IgD-negative memory B cell (primary cell): ENCODE measurements around the gene NAT9. TPM values are rescaled to one million over a fixed set of nuclear protein-coding genes. Genes with fewer than 3 reads are reported as not detected.

Source experiments
- H3K27ac Mint-ChIP-seq, 3 donors: one replicate each; pipeline ENCODE4 v1.8.0; 2020 to 2022; ENCODE audit warnings: mild to moderate bottlenecking in 3 of 3, mixed read lengths in 3 of 3, moderate library complexity in 1 of 3
- H3K27me3 Mint-ChIP-seq: one replicate; pipeline ENCODE4 v1.8.0; 2021; ENCODE audit warnings: mixed read lengths
- H3K36me3 Mint-ChIP-seq: one replicate; pipeline ENCODE4 v1.8.0; 2020; ENCODE audit warnings: mild to moderate bottlenecking, mixed read lengths
- H3K4me1 Mint-ChIP-seq, 3 donors: one replicate each; pipeline ENCODE4 v1.8.0; 2020 to 2022; ENCODE audit warnings: mixed read lengths in 3 of 3, mild to moderate bottlenecking in 1 of 3
- H3K4me3 Mint-ChIP-seq, 4 donors: one replicate each; pipeline ENCODE4 v1.8.0; 2020 to 2022; ENCODE audit warnings: mild to moderate bottlenecking in 4 of 4, mixed read lengths in 4 of 4, moderate library complexity in 3 of 4
- H3K9me3 Mint-ChIP-seq, 3 donors: one replicate each; pipeline ENCODE4 v1.8.0; 2020 to 2021; ENCODE audit warnings: mixed read lengths in 3 of 3, mild to moderate bottlenecking in 1 of 3
- polyA plus RNA-seq: library from polyadenylated mRNA; unstranded; fragments of 300-500 nt; fragmentation: Illumina TruSeq; gene quantifications from one replicate; pipeline ENCODE4 v1.2.3, GENCODE V29; 2021

The NAT9 gene
- polyA plus RNA-seq, 1 donor from 2014 or later, result 24.5 TPM

DNA sequence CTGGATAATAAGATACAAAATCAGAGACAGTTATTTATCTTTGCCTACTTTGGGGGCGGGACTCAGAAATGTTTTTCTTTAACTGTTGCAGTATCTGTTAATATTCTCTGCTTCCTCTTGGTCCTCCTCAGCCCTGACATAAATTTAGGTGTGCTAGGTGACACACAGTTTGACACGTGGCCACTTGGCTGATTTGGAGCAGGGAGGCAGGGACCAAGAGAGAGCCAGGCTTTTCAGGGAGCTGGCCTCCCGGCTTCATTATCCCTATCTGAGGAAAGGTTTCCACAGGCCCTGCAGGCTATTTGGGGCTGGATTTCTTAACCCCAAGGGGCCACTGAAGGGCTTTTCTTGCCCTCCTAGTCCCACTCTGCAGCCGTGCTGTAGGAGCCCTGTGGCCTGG lies 20.1 kb upstream of the NAT9 start:
- Mint-ChIP-seq H3K4me1 (peaks cover 4 to 5% (median 4%) of the 10 kb centered on the region in 3 donors), H3K36me3 (peaks cover 14% of the 10 kb centered on the region)

DNA sequence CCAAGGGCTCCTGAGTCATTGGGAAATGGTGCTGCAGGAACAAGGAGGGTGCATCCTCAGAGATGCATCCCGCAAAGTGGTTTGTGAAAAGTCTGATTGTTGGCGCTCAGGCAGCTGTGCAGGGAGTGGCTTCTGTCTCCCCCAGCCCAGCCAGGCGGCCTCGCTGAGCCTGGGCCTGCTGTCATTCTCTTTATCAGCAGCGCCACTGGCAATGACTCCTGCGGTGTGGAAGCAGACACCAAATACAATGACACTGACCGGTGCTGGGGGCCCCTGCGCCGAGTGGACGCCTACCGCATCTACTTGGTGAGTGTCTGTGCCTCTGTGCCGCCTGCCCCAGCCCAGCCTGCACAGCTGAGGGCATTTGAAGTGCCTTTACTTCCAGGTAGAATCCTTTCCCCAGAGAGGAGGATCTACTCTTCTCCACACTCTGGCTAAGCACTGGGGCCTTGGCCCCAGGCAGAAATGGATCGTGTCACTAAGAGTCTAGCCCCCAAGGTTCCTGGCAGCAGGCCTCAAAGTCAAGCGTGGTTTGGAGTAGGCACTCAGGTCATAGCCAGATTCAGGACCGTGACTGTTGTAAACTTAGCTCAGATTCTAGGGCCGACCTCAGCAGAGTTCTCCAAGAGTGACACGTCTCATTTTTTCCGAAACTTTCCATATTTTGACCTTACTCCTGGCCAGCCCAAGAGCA lies 19.3 kb upstream of the NAT9 start:
- peaks cover 18% of the 10 kb centered on the region for H3K36me3 Mint-ChIP-seq
- no peaks in the 10 kb centered on the region for H3K9me3 Mint-ChIP-seq

More for the DNA sequence above, 20.1 kb upstream of the NAT9 start:
- H3K4me3 Mint-ChIP-seq, result no peak overlapping the region
- H3K27ac Mint-ChIP-seq, result no peak overlapping the region
- H3K27me3 Mint-ChIP-seq, result no peaks in the 10 kb centered on the region
- no peaks in the 10 kb centered on the region for H3K9me3 Mint-ChIP-seq

DNA sequence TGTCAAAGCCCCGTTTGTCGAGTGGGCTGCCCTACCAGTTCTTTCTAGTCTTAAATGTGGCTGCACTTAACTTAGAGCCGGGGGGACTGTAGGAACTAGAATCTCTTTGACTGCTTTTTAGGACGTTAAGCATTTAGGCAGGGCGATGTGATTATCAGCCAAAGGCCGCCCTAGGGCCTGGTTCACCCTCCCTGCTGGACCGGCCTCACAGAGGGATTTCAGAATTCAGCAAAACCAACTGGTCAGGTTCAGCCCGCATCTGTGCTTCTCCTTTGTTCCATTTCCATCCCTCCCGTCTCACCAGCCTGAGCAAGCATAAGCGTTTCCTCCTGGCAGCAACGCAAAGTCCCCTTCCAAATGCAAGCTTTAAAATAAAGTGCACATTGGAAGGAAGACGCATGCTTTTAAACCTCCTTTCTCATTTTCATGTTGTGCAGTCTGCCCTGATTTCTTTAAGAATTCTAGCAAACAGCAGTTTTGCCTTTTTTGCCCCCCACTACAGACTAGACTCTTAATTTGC lies 16.5 kb upstream of the NAT9 start:
- Mint-ChIP-seq H3K27ac (no peak overlapping the region), H3K4me3 (no peak overlapping the region), H3K9me3 (no peaks in the 10 kb centered on the region), H3K36me3 (peaks cover 15% of the 10 kb centered on the region), H3K4me1 (peaks cover 5 to 9% (median 7%) of the 10 kb centered on the region in 3 donors), H3K27me3 (no peaks in the 10 kb centered on the region)

More for the DNA sequence above, 19.3 kb upstream of the NAT9 start:
- Mint-ChIP-seq H3K27me3 (no peaks in the 10 kb centered on the region), H3K27ac (no peak overlapping the region), H3K4me3 (peak overlapping the region in 1 of 4 donors; percentile 60), H3K4me1 (peaks cover 5 to 9% (median 7%) of the 10 kb centered on the region in 3 donors)

DNA sequence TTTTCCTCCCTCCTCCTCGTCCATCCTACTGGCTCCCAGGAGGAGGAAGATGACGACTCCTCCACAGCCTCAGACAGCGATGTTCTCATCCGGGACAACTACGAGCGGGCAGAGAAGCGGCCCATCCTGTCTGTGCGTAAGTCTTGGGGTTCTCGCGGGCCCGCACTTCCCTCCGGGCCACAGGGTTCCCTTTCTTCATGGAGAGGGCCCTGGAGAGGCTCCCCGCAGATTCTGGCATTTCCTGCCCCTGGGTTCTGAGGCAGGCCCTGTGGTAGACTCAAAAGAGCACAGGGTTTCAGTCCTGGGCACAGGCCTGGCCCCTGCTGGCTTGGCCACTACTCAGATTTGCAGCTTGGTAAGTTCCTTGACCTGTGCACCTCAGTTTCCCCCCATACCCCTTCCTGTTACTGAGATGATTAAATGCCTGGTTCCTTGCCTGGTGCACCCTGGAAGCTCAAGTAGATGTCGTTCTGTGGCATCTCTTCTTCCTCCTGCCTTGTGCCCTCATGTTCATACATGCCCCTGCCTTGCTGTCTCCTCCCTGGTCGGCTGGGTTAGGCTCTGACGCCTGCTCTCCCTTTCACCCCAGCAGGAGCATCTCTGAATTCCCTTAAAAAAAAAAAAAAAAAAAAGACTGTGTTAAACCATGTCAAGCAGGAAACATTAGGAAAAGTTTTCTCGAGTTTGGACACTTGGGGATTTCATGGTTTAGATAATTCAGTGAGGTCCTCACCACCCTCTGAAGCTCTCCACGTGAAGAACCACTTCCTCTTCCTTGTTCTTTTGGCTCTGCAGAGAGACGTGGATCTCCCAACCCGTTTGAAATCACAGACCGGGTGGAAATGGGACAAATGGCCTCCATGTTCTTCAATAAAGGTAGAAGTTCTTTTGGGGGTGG lies 14.3 kb upstream of the NAT9 start:
- Mint-ChIP-seq H3K27ac (no peak overlapping the region), H3K9me3 (no peaks in the 10 kb centered on the region), H3K27me3 (no peaks in the 10 kb centered on the region), H3K36me3 (peaks cover 15% of the 10 kb centered on the region), H3K4me1 (peaks cover 13 to 20% (median 16%) of the 10 kb centered on the region in 3 donors), H3K4me3 (peak overlapping the region in 1 of 4 donors; percentile 29)

DNA sequence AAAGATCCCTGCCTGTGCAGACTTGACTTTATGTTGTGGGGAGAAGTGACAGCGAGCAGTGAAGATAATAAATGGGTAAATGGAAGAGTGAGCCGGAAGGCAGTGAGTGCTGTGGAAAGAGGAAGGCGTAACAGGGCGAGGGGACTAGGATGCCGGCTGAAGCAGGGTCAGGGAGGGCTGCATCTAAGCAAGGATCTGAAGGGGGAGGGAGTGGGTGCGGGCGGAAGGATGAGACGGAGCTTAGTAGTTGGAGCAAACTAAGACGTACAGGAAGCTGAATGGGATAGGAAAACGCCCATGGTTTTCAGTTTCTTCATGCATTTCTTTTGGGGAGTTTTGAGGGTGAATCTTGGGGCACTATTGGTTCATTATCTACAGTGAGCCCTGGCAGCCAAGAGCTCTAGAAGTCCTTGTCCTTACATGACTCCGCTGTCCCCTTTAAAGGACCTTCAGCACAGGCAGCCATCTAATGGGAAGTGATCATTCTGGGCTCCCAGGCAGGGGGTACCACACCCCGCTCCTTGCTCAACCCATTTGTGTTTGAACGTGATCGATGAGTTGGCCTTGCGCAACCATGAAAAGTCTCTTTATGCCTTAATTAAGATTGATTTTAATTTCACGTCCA lies 10.4 kb upstream of the NAT9 start:
- peaks cover 2% of the 10 kb centered on the region for H3K27me3 Mint-ChIP-seq
- H3K36me3 Mint-ChIP-seq, result peaks cover 10% of the 10 kb centered on the region
- peak overlapping the region in 1 of 4 donors; percentile 41 for H3K4me3 Mint-ChIP-seq
- peak overlapping the region in 1 of 3 donors; percentile 10 for H3K27ac Mint-ChIP-seq
- H3K4me1 Mint-ChIP-seq, result peaks cover 32 to 40% (median 39%) of the 10 kb centered on the region in 3 donors
- no peaks in the 10 kb centered on the region for H3K9me3 Mint-ChIP-seq

DNA sequence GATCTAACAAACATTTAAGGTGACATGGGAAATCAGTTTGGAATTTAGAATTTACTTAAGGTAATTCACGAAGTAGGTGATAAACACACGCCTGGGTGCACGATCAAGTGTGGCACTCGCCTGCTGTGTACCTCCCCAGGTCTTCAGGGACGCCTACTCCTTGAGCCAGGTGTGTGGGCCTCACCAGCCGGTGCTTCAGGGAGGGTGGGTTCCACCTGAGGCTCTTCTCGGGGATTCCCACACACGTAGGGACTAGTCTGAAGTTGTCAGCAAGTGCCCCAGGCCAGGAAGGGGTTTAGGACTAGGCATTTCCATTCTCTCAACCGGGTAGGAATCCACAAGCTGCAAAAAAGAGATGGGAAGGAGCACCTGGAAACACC lies 9.8 kb upstream of the NAT9 start:
- Mint-ChIP-seq H3K27ac (no peak overlapping the region), H3K36me3 (peaks cover 11% of the 10 kb centered on the region), H3K9me3 (no peaks in the 10 kb centered on the region), H3K27me3 (peaks cover 2% of the 10 kb centered on the region), H3K4me3 (peak overlapping the region in 1 of 4 donors; percentile 63), H3K4me1 (peaks cover 35 to 39% (median 36%) of the 10 kb centered on the region in 3 donors)

DNA sequence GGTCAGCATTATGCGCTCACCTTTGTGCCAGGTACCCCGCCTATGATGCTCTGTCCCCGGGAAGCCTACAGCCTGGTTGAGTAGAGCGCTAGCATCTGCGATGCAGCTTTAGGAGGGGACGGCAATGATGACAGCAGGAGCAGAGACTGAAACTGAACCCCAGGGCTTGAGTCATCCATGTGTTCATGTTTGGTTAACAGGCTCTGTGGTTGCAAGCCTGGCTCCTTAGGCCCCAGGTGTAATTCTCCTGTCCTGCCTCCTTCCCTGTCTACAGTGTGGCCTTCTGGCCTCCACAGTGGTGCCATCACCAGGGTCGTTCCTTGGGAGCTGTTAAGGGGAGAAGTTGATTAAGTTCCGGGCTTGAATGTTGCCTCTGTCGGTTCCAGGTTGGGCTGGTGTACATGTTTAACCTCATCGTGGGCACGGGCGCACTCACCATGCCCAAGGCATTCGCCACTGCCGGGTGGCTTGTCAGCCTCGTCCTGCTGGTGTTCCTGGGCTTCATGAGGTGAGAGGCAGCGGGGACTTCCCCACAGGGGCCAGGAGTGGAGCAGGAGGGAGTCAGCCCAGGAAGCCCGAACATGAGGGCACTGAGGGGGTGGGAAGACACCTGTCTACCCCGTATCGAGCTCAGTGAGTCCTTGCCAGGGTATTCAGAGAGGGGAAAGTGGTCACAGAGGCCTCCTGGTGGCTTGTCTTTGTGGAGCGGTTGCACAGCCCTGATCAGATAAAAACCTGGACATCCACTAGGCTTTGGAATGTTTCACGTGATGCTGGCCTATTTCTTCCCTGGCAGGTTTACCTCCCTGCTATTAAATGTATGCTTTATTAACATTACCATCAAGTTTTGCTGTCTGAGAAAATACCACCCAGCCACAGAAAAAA lies 9.2 kb upstream of the NAT9 start:
- Mint-ChIP-seq H3K36me3 (peaks cover 6% of the 10 kb centered on the region), H3K4me3 (peak overlapping the region in 2 of 4 donors; percentile 83 to 91), H3K27ac (peak overlapping the region in 1 of 3 donors; percentile 16), H3K27me3 (peaks cover 2% of the 10 kb centered on the region), H3K9me3 (no peaks in the 10 kb centered on the region), H3K4me1 (peaks cover 39 to 41% (median 40%) of the 10 kb centered on the region in 3 donors)

DNA sequence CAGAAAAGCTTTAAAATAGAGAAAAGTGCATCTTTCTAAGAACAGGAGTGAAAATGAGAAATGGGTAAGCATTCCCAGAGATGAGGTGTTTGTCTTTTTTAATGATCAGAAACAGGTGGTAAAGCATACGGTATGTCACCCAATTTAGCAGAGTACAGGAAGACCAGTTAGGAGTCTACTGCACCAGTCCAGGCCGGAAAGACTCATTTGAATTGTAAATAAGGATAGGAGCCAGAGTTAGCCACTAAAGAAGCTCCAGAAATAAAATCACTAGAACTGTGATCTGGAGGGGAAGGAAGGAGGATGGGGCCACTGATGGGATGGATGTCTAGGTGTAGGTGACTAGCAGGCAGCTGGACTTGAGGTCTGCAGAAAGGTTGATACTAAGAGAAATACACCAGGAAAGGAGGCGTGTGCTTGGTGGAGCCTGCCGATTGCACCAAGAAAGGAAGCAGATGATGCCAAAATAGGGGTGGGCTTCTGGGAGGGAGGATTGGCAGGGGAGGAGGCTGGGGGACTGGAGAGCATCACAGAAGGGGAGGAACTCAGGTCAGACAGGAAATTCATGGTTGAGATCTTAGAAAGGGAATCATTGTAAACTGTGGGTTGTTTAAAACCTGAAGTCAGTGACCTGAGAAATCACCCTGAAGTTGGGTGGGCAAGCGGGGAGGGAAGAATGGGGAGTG lies 8.1 kb upstream of the NAT9 start:
- peaks cover 48 to 50% (median 49%) of the 10 kb centered on the region in 3 donors for H3K4me1 Mint-ChIP-seq
- no peaks in the 10 kb centered on the region for H3K9me3 Mint-ChIP-seq
- peak overlapping the region in 3 of 4 donors; percentile 28 to 91 (median 83) for H3K4me3 Mint-ChIP-seq
- peaks cover 6% of the 10 kb centered on the region for H3K36me3 Mint-ChIP-seq
- peak overlapping the region in 2 of 3 donors; percentile 19 to 92 for H3K27ac Mint-ChIP-seq
- peaks cover 2% of the 10 kb centered on the region for H3K27me3 Mint-ChIP-seq

DNA sequence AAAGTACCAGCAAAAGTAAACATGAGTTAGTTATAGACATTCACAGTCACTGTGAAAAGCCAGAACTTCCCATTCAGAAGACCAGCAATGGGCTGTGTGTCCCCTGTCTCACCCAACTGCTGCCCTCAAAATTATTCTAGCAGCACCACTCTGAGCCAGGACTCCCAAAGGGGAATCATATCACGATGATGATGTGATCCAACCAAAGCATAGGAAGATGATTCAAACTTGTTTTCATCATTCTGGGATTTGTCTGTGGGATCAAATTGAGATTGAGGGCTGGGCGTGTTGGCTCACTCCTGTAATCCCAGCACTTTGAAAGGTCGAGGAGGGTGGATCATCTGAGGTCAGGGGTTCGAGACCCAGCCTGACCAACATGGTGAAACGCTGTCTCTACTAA lies 6.4 kb upstream of the NAT9 start:
- Mint-ChIP-seq H3K27me3 (peaks cover 2% of the 10 kb centered on the region), H3K27ac (peak overlapping the region; percentile 53 to 89 (median 65)), H3K4me1 (peaks cover 60 to 61% (median 61%) of the 10 kb centered on the region in 3 donors), H3K4me3 (peak overlapping the region in 1 of 4 donors; percentile 8), H3K9me3 (no peaks in the 10 kb centered on the region), H3K36me3 (peaks cover 6% of the 10 kb centered on the region)

DNA sequence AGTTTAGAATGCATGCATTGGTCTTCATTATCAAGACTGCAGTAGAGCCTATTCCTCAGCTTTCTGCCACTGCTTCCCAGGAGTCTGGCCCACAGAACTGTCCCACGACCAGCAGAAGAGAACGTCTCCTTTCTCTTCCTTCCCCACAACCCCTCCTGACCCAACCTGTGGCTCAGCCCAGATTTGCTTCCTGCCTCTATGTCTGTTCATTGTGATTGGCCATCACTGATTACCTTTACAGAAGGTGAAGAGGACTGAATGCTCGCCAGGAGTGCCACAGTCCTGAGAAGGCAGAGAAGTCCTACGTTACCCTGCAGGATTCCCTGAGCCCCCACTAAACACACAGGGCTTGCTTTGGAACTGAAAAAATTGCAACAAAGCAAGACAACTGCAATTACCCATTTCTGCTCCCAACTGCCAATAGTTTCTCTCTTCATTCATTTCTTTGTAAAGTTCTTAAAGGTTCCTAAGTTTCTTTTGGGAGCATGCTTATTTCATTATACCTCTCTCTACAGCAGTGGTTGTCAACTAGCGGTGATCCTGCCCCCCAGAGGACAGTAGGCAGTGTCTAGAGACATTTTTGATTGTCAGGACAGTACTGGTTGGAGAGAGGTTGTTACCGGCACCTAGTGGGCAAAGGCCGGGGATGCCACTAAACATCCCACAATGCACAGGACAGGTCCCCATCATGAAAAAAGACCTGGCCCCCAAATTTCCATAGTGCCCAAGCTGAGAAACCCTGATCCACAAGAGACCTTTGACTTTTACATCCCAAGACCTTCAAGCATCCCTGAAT lies 4.5 kb upstream of the NAT9 start:
- no peaks in the 10 kb centered on the region for H3K9me3 Mint-ChIP-seq
- peak overlapping the region; percentile 21 to 91 (median 87) for H3K4me3 Mint-ChIP-seq
- peaks cover 2% of the 10 kb centered on the region for H3K27me3 Mint-ChIP-seq
- H3K4me1 Mint-ChIP-seq, result peaks cover 58 to 66% (median 66%) of the 10 kb centered on the region in 3 donors
- peaks cover 2% of the 10 kb centered on the region for H3K36me3 Mint-ChIP-seq
- H3K27ac Mint-ChIP-seq, result peak overlapping the region; percentile 44 to 97 (median 81)

DNA sequence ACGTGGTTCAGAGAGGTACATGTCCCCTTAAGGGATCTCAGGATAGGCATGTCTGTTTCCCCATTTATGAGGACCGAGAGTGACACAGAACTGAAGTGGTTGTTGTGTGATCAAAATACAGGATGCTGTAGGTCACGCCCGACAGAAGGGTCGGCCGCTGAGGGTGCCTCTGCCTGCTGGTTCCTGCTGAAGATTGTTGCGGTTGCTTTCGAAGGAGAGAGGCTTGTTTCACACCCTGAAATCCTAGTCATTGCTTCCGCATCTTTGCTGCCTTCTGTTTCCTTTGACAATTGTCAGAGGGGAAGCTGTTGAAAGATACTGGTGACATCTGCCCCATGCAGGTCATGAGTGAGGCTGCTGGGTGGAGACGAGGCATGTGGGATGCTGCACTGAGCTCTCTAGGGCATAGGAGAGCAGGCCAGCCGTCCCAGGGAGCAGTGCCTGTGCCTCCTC lies 3.8 kb upstream of the NAT9 start:
- H3K4me3 Mint-ChIP-seq, result peak overlapping the region; percentile 73 to 91 (median 87)

DNA sequence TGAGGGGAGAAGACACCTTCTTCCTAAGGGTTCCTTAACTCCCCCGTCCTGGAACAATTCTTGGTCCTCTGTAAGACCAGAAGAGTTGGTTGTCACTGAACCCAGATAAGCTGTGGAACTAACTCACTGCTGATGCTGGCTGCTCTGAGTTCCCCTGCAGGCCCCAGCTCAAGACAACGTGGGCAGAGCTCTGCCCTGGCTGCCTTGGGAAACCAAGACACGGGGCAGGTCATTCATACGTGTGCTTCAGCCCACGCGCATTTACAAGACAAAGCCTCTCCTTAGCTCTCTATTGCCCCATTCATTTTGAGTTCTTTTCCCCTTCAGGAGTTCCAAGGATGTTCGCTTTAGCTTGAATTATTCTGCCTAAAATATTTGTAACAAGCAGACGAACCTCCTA lies 3.4 kb upstream of the NAT9 start:
- H3K4me1 Mint-ChIP-seq, result peaks cover 49 to 59% (median 58%) of the 10 kb centered on the region in 3 donors
- H3K9me3 Mint-ChIP-seq, result no peaks in the 10 kb centered on the region
- peak overlapping the region; percentile 44 to 97 (median 81) for H3K27ac Mint-ChIP-seq
- H3K4me3 Mint-ChIP-seq, result peak overlapping the region; percentile 73 to 91 (median 87)
- peaks cover 2% of the 10 kb centered on the region for H3K27me3 Mint-ChIP-seq
- peaks cover 2% of the 10 kb centered on the region for H3K36me3 Mint-ChIP-seq

More for the DNA sequence above, 3.8 kb upstream of the NAT9 start:
- Mint-ChIP-seq H3K27ac (peak overlapping the region; percentile 44 to 97 (median 81)), H3K27me3 (peaks cover 2% of the 10 kb centered on the region), H3K9me3 (no peaks in the 10 kb centered on the region), H3K4me1 (peaks cover 54 to 64% (median 62%) of the 10 kb centered on the region in 3 donors), H3K36me3 (peaks cover 2% of the 10 kb centered on the region)
